ENCODE measurements around the gene MTHFD1L.
"Not testable (repeated sequence)": the region's sequence is repeated elsewhere in the genome, so short reads cannot be mapped to it uniquely, and the experiment has no call there.

MTHFD1L gene

DNA sequence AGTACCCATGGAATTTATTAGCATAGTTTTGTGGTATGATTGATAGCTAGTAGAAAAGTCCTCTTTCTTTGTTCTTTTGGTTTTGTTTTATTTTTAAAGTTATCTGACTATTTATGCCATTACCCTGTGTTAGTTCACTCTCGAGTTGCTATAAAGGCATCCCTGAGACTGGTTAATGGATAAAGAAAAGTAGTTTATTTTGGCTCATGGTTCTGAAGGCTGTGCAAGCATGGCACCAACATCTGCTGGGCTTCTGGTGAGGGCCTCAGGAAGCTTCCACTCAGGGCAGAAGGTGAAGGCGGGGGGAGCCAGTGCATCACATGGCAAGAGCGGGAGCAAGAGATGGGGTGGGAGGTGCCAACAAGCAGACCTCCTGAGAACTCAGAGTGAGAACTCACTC lies 166.5 kb downstream of the MTHFD1L start:
- H3K4me3 ChIP-seq (ENCODE audit: low read depth, low read length), result no peak overlapping the region
- TF ChIP-seq, protein P1, sequence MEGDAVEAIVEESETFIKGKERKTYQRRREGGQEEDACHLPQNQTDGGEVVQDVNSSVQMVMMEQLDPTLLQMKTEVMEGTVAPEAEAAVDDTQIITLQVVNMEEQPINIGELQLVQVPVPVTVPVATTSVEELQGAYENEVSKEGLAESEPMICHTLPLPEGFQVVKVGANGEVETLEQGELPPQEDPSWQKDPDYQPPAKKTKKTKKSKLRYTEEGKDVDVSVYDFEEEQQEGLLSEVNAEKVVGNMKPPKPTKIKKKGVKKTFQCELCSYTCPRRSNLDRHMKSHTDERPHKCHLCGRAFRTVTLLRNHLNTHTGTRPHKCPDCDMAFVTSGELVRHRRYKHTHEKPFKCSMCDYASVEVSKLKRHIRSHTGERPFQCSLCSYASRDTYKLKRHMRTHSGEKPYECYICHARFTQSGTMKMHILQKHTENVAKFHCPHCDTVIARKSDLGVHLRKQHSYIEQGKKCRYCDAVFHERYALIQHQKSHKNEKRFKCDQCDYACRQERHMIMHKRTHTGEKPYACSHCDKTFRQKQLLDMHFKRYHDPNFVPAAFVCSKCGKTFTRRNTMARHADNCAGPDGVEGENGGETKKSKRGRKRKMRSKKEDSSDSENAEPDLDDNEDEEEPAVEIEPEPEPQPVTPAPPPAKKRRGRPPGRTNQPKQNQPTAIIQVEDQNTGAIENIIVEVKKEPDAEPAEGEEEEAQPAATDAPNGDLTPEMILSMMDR (IDR thresholded peaks at IDR 0.05; ENCODE audit: low read depth, low read length), result no peak
- in situ Hi-C loops (cut with HindIII; ENCODE audit: low sequenced_read_pairs), result no loop called here
- no peak for DNase-seq (ENCODE audit: low read depth, low spot score)

DNA sequence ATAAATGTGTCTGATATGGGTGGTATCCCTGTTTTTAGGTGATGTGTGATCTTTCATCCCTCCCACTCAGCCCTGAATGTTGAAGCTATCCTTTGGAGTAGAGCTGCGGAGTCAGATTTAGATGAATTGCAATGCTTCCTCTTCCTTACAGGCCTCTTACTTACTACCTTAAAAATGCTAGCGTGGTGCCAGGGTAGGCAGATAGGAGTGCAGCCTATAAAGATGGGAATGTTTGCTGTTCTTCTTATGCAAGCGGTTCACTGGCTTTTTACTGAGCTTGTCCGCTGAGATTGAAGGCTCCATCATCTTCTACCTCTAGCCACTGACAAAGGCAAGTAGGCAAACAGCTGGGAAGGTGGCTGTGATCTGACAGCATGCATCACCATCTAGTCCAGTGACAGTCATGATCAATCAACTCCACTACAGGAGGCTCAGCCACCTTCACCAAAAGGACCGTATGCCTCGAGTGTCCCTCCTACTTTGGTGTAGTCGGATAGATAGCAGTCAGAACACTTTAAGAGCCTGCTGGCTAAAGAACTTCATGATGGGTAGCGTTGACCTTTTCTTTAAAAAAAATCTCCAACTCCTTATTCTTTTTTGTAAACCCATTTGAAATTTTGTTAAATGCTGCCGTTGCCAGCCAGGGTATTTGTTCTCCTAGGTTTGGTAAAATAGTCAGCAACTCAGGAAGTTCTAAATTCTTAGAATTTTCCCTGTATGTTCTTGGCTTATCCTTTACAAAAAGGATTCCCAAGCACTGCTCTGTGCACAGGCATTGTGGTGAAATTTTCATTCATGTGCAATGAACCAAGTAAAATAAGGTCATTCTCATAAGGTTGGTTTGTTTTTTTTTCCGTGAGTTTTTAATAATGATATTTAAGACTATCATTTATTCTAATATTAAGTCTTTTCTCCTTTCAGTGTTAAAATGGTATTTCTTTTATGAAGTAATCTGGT lies 169.6 kb downstream of the MTHFD1L start:
- H3K4me3 ChIP-seq (ENCODE audit: low read depth, low read length), result no peak overlapping the region
- in situ Hi-C loops (cut with HindIII; ENCODE audit: low sequenced_read_pairs), result no loop called here
- peak; percentile 71 for DNase-seq (ENCODE audit: low read depth, low spot score)
- TF ChIP-seq, protein P1 (IDR thresholded peaks at IDR 0.05; ENCODE audit: low read depth, low read length), result no peak

DNA sequence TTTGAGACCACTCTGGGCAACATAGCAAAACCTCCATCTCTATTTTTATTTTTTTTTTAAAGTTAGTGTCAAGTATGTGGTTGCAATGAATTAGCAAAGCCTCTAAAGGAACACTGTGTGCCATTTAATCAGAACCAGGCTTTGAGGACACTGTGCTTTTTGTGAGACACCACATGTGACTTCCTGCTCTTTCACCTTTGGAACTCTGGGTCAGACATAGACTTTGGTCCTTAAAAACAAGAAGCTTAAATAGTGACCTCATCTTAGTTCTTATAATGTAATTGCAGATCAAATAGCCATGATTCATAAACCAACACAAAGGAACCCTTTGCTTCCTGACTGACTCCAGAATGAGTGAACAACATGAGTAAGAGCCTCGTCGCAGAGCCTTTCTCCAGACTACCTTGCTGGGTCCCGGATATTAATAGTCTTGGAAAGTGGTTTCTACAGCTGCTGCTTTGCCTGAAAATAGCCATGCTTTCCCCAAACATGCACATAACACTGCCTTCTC lies 170.8 kb downstream of the MTHFD1L start:
- peak; percentile 98 for DNase-seq (ENCODE audit: low read depth, low spot score)

DNA sequence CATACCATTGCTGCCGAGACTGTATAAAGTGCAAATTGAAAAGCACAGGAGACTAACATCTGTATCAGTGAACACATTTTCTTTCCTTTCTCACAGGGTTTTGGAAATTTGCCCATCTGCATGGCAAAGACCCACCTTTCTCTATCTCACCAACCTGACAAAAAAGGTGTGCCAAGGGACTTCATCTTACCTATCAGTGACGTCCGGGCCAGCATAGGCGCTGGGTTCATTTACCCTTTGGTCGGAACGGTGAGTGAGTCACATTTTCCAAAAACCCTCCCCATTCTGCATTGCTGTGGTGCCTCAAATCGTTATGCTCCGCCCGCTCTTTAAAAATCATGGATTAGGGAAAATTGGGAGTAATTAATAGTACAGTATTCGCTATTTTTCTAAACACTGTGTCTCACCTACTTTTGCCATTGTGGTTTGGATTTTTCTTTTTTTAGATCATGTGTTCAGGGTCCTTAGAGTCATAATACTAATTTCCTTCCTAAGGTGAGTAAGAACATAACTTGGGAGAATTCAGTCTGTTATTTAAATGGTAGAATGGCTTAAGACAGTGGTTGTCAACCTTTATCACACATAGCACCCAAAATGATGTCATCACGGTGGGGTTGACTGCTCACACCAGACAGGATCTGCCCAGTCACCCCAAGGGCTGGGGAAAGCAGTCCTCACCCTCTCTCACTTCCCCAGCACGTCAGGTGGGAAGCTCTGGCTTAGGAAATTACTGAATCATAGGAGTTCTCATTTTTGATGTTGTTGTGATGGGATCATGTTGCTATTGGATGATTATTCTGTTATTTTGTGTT lies 171.6 kb downstream of the MTHFD1L start:
- no peak for DNase-seq (ENCODE audit: low read depth, low spot score)

More for the DNA sequence above, 170.8 kb downstream of the MTHFD1L start:
- in situ Hi-C loops (cut with HindIII; ENCODE audit: low sequenced_read_pairs); H3K4me3 ChIP-seq (ENCODE audit: low read depth, low read length): not testable (repeated sequence)

DNA sequence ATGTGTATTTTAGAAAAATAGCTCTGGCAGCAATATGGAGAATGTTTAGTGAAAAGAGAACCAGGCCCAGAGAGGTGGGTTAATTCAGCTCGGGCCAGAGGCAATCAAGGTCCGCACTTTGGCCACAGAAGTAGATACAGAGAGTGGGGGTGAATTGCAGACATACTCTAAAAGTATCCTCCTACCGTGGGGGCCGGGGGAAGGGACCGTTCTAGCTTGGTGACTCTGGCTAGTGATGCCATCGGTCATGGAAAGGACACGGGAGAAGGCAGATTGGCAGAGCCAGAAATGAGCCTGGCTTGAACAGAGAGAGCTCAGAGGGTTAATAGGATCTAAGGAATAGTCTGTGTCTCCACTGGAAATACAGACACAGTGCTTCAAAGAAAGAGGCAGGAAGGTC lies 173.1 kb downstream of the MTHFD1L start:
- in situ Hi-C loops (cut with HindIII; ENCODE audit: low sequenced_read_pairs), result no loop called here
- DNase-seq (ENCODE audit: low read depth, low spot score), result no peak
- TF ChIP-seq, protein P1 (IDR thresholded peaks at IDR 0.05; ENCODE audit: low read depth, low read length), result no peak
- no peak overlapping the region for H3K4me3 ChIP-seq (ENCODE audit: low read depth, low read length)

More for the DNA sequence above, 171.6 kb downstream of the MTHFD1L start:
- no peak overlapping the region for H3K4me3 ChIP-seq (ENCODE audit: low read depth, low read length)
- TF ChIP-seq, protein P1 (IDR thresholded peaks at IDR 0.05; ENCODE audit: low read depth, low read length), result no peak
- in situ Hi-C loops (cut with HindIII; ENCODE audit: low sequenced_read_pairs), result no loop called here

DNA sequence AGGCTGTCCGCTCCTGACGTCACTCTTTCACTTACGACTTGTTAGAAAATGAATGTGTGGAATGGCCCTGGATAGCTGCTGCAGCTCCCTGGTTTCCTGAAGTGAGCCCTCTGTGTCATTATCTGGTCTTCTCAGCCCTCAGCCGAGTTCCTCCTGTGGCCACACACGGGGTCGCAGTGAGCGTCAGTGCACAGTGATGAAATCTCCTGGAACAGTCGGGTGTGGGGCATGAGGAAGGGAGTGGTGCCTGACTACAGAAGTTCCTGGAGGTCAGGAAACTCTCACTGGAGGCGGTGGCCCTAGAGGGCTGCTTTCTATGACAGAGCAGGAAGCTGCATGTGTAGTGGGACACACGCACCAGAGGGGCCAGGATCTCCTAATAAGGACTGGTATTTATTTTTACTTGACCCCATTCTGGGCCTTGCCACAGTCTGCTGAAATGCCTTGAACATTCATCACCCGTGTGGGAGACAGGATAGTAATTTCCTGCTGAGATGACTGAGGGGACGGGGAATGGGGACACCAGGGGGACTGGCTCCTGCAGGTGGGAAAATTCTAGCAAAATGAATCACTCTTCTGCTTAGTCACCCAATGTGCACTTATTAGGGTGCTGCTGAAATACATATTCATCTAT lies 175.5 kb downstream of the MTHFD1L start:
- in situ Hi-C loops (cut with HindIII; ENCODE audit: low sequenced_read_pairs), result not testable (repeated sequence)
- DNase-seq (ENCODE audit: low read depth, low spot score), result peak; percentile 96

DNA sequence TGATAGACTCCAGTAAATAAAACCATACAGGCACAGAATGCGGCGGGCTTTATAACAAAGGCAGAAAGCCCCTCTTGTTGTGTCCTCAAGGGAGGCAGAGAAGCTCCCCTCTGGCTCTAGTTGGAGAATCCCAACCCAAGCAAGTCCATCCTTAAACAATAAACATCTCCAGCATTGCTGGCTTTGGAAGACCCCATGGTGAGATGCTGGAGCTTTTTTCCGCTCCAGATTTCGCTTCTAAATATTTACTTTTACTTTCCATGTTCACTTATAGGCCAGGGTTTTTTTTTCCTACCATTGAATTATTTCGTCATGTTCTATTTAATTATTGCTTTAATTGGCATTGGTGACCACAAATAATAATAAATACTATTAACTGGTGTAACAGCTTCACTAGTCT lies 176.2 kb downstream of the MTHFD1L start:
- DNase-seq (ENCODE audit: low read depth, low spot score), result peak; percentile 54
- in situ Hi-C loops (cut with HindIII; ENCODE audit: low sequenced_read_pairs), result no loop called here
- TF ChIP-seq, protein P1 (IDR thresholded peaks at IDR 0.05; ENCODE audit: low read depth, low read length), result no peak
- no peak overlapping the region for H3K4me3 ChIP-seq (ENCODE audit: low read depth, low read length)

More for the DNA sequence above, 175.5 kb downstream of the MTHFD1L start:
- not testable (repeated sequence) for H3K4me3 ChIP-seq (ENCODE audit: low read depth, low read length)

DNA sequence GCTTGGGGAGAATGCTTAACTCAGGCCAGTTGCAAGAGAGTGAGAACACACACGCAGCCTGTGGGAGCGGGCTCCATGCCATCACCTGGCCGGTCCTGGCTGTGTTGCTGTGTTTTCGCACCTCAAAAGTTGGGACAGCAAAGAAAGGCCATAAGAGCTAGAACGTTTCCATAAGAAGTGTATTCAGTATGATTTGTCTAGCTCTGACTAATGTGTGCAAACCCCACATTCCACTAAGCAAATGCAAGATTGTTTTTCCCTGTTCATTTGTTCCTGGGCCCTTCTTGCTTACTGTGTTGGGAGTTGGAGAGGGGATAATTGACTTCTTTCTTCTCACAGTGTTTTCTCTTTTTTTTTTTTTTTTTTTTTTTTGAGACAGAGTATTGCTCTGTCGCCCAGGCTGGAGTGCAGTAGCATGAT lies 177.4 kb downstream of the MTHFD1L start:
- H3K4me3 ChIP-seq (ENCODE audit: low read depth, low read length); in situ Hi-C loops (cut with HindIII; ENCODE audit: low sequenced_read_pairs): not testable (repeated sequence)
- DNase-seq (ENCODE audit: low read depth, low spot score), result peak; percentile 62

Measured in astrocyte of the spinal cord (primary cell).